ENCODE results near the gene CYP19A1. TPM values are rescaled to one million over a fixed set of nuclear protein-coding genes. Genes with fewer than 3 reads are reported as not detected.

The CYP19A1 gene
- total and polyA plus RNA-seq, 9 of the 15 experiments (the other 6 are each of a cell fraction or from before 2014, with no cell fraction given) = 0.16 to 0.63 (median 0.47) TPM; not detected in 3

DNA sequence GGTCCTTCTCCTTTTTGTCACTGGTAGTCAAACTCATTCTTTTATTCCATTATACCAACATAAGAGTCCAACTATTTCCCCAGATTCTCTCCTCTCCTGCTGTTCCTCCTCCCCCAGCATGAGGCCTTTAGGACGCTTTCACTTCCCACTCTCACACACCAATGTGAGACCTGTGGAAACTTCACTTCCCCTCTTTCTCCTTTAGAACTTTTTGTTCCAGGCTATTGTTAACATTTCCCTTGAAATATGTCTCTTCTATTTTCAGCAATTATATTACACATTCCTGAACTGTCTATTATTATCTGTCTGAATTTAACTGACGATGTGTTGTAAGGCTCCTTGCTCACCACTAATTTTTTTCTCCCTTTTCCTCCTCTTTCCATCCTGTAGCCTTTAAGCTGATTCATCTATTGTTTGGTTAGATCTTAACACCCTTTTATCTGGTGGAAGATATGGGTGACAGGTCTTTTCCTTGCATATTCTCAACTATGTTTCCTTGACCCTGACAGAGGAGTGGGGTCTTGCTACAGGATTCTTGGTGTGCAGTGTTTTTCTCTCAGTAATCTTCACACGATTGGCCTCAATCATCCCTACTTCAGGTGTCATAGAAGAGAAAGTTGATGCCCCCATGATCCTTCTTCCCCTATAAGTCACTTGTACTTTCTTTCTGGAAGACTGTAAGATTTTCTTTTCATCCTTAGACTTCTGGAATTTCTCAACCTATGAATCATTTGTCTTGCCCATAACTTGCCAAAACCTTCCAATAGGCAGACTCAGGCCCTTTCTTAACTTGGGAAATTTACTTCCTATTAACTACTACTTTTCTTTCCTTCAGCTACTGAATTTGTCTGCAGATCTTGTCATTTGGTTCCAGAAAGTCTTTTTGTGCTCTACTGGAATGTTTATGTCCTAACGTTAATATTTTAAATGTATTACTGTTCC is 5.9 kb downstream of the CYP19A1 start:
- DNase-seq (ENCODE audit: extremely low read depth in 1 of 4, low spot score in 3 of 4) = no peak
- Histone ChIP-seq H3K27ac (ENCODE audit: extremely low read depth, low read depth, low read length) (no peak overlapping the region), H3K9ac (ENCODE audit: insufficient read depth in 1 of 2, low read depth in 2 of 2, low read length in 2 of 2) (no peak overlapping the region), H3K4me3 (no peak overlapping the region), H3K9me3 (replicated peaks; ENCODE audit: control insufficient read depth, insufficient read depth, low read depth, low read length) (no peaks in the 10 kb centered on the region), H3K27me3 (ENCODE audit: control insufficient read depth in 2 of 2, insufficient read depth in 2 of 2, low read length in 2 of 2) (peaks cover 11 to 30% of the 10 kb centered on the region in 2 experiments; a peak in 3 of 5 replicates), H3K79me2 (ENCODE audit: control insufficient read depth, insufficient read depth, low read length) (no peaks in the 10 kb centered on the region), H2AFZ (ENCODE audit: low read depth, low read length) (no peak overlapping the region), H3K4me2 (ENCODE audit: insufficient read depth, low read length) (no peak overlapping the region), H3K9me1 (ENCODE audit: control insufficient read depth, insufficient read depth, low read length) (no peaks in the 10 kb centered on the region), H3K36me3 (ENCODE audit: control insufficient read depth, insufficient read depth, low read length) (no peaks in the 10 kb centered on the region), H3K4me1 (replicated peaks in 1 of 2; ENCODE audit: control insufficient read depth in 2 of 2, insufficient read depth in 2 of 2, low read length in 2 of 2) (no peaks in the 10 kb centered on the region), H4K20me1 (replicated peaks; ENCODE audit: control insufficient read depth, insufficient read depth, low read length) (no peaks in the 10 kb centered on the region)
- WGBS (ENCODE audit: insufficient coverage, low coverage, missing lambda C conversion rate) = 0% methylated on average over 4 of the region's 4 CpGs
- no TSS peak for BruUV-seq (replicated peaks)
- TF ChIP-seq LCOR (CRISPR knock-in tag; IDR thresholded peaks at IDR 0.05) (no peak), TAF9B (IDR thresholded peaks at IDR 0.05; ENCODE audit: partially characterized antibody) (no peak), ZNF263 (CRISPR knock-in tag; IDR thresholded peaks at IDR 0.05; ENCODE audit: borderline replicate concordance) (no peak), HEY1 (CRISPR knock-in tag; IDR thresholded peaks at IDR 0.05; ENCODE audit: borderline replicate concordance) (no peak), ZNF282 (CRISPR knock-in tag; IDR thresholded peaks at IDR 0.05) (no peak), ETV1 (tag; conservative IDR thresholded peaks at IDR 0.05; ENCODE audit: low read depth) (no peak), FOSL1 (tag; conservative IDR thresholded peaks at IDR 0.05) (no peak), KAT2B (IDR thresholded peaks at IDR 0.05; ENCODE audit: low read depth, low read length) (no peak), XRCC4 (IDR thresholded peaks at IDR 0.05; ENCODE audit: extremely low read depth, insufficient read depth, insufficient read length) (no peak), MYC (IDR thresholded peaks at IDR 0.05; ENCODE audit: low read depth, low read length) (no peak), MYC (CRISPR knock-in tag; IDR thresholded peaks at IDR 0.05; ENCODE audit: borderline replicate concordance, low read depth) (no peak), SMARCA5 (IDR thresholded peaks at IDR 0.05) (no peak)
- TF ChIP-seq, protein P1, sequence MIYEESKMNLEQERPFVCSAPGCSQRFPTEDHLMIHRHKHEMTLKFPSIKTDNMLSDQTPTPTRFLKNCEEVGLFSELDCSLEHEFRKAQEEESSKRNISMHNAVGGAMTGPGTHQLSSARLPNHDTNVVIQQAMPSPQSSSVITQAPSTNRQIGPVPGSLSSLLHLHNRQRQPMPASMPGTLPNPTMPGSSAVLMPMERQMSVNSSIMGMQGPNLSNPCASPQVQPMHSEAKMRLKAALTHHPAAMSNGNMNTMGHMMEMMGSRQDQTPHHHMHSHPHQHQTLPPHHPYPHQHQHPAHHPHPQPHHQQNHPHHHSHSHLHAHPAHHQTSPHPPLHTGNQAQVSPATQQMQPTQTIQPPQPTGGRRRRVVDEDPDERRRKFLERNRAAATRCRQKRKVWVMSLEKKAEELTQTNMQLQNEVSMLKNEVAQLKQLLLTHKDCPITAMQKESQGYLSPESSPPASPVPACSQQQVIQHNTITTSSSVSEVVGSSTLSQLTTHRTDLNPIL (CRISPR knock-in tag; IDR thresholded peaks at IDR 0.05) = no peak
- TF ChIP-seq, protein P2, sequence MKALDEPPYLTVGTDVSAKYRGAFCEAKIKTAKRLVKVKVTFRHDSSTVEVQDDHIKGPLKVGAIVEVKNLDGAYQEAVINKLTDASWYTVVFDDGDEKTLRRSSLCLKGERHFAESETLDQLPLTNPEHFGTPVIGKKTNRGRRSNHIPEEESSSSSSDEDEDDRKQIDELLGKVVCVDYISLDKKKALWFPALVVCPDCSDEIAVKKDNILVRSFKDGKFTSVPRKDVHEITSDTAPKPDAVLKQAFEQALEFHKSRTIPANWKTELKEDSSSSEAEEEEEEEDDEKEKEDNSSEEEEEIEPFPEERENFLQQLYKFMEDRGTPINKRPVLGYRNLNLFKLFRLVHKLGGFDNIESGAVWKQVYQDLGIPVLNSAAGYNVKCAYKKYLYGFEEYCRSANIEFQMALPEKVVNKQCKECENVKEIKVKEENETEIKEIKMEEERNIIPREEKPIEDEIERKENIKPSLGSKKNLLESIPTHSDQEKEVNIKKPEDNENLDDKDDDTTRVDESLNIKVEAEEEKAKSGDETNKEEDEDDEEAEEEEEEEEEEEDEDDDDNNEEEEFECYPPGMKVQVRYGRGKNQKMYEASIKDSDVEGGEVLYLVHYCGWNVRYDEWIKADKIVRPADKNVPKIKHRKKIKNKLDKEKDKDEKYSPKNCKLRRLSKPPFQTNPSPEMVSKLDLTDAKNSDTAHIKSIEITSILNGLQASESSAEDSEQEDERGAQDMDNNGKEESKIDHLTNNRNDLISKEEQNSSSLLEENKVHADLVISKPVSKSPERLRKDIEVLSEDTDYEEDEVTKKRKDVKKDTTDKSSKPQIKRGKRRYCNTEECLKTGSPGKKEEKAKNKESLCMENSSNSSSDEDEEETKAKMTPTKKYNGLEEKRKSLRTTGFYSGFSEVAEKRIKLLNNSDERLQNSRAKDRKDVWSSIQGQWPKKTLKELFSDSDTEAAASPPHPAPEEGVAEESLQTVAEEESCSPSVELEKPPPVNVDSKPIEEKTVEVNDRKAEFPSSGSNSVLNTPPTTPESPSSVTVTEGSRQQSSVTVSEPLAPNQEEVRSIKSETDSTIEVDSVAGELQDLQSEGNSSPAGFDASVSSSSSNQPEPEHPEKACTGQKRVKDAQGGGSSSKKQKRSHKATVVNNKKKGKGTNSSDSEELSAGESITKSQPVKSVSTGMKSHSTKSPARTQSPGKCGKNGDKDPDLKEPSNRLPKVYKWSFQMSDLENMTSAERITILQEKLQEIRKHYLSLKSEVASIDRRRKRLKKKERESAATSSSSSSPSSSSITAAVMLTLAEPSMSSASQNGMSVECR (CRISPR knock-in tag; IDR thresholded peaks at IDR 0.05) = no peak
- TF ChIP-seq, protein P3, sequence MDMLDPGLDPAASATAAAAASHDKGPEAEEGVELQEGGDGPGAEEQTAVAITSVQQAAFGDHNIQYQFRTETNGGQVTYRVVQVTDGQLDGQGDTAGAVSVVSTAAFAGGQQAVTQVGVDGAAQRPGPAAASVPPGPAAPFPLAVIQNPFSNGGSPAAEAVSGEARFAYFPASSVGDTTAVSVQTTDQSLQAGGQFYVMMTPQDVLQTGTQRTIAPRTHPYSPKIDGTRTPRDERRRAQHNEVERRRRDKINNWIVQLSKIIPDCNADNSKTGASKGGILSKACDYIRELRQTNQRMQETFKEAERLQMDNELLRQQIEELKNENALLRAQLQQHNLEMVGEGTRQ (CRISPR knock-in tag; IDR thresholded peaks at IDR 0.05) = no peak
- ChIA-PET CTCF (ENCODE audit: low intra/inter-chr PET ratio) (no interaction called here), POLR2A (interaction anchor here (0.9 to 1.2 kb wide), 2 partner anchors 15 to 23 kb away, joined by 3 read pairs; no protein-coding TSS in a partner anchor)
- FAIRE-seq = no peak
- intact Hi-C loops (cut with micrococcal nuclease) = no loop called here
- ATAC-seq = no peak
- in situ Hi-C loops (cut with MboI) = no loop called here

Data from K562 (cell line).